ENCODE measurements around the gene E2F6. TPM values are rescaled to one million over a fixed set of nuclear protein-coding genes. Genes with fewer than 3 reads are reported as not detected.
A peak's percentile ranks its signal among the peaks of the same experiment; 100 is the strongest.

E2F6 gene
- total and polyA plus RNA-seq, 2 donors (not counting 3 experiments of a cell fraction or from before 2014, with no cell fraction given), result 7.9 to 15.7 TPM

DNA sequence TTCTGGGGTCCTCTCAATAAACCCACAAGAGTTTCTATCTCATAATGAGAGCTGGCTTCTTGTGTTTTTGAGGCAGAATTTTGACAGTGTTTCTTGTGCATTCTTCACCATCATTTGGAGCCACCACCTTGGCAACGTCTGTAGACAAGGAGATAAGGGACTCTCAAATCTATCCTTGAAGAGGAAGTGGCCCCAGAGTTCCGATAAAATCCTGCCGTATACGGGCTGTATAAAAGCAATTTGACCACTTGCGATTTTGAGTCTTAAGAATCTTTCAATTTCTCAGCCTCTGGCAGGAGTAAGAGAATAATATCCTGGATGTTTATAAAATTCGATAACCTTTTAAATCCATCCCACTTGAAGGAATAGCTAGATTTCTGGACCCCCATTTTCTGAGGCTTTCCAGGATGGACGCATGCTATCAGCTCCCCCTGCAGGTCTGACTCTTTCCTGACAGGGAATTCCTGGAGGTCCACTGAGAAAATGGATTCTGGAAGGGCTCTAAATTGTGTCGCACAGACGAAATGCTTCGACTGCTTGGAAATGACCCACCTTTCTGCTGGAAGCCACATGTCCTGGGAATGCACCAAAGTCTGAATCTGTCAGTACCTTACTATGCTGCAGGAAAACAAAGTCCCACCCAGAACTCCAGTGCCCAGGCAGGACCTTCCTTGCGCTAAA lies 54.1 kb downstream of the E2F6 start:
- Histone ChIP-seq H3K9me3 (replicated peaks; ENCODE audit: control insufficient read depth, insufficient read depth, low read length) (no peaks in the 10 kb centered on the region), H3K27me3 (ENCODE audit: control insufficient read depth in 2 of 2, insufficient read depth in 2 of 2, low read length in 2 of 2) (no peaks in the 10 kb centered on the region), H3K79me2 (ENCODE audit: control insufficient read depth, insufficient read depth, low read length) (no peaks in the 10 kb centered on the region), H4K20me1 (replicated peaks; ENCODE audit: control insufficient read depth, extremely low read depth, insufficient read depth, low read length) (no peaks in the 10 kb centered on the region), H3K4me3 (replicated peaks in 1 of 3; ENCODE audit: insufficient read depth in 1 of 3, low read depth in 1 of 3, low read length in 3 of 3) (peak overlapping the region; percentile 16 to 70 (median 16)), H3K27ac (ENCODE audit: insufficient read depth, low read depth, low read length) (no peak overlapping the region), H3K4me1 (ENCODE audit: control insufficient read depth, extremely low read depth, insufficient read depth, low read length) (no peaks in the 10 kb centered on the region), H3K36me3 (ENCODE audit: control insufficient read depth in 2 of 2, extremely low read depth in 1 of 2, insufficient read depth in 2 of 2, low read length in 2 of 2) (no peaks in the 10 kb centered on the region), H2AFZ (ENCODE audit: low read depth, low read length) (peak overlapping the region; percentile 84), H3K9ac (replicated peaks; ENCODE audit: extremely low read depth, insufficient read depth, low read length) (peak overlapping the region; percentile 46), H3K9me1 (replicated peaks; ENCODE audit: control insufficient read depth, extremely low read depth, insufficient read depth, low read length) (no peaks in the 10 kb centered on the region), H3K4me2 (ENCODE audit: insufficient read depth, low read length) (peak overlapping the region; percentile 90)
- no TSS peak for BruUV-seq (replicated peaks)
- POLR2A ChIA-PET, result interaction anchor here (0.9 to 1.1 kb wide), 2 partner anchors 67 to 178 kb away, joined by 3 read pairs; partner anchors contain the start of gene ROCK2
- intact Hi-C loops (cut with micrococcal nuclease) (loop anchor here (1.0 kb wide), 4 partner anchors 38 to 280 kb away; no protein-coding TSS in a partner anchor), dilution Hi-C loops (cut with MboI; ENCODE audit: extremely low pct_ligation_motif_present, low sequenced_read_pairs) (no loop called here)
- FAIRE-seq (peak; percentile 95), DNase-seq (ENCODE audit: low read depth, low spot score) (peak; percentile 67)
- CTCF ChIA-PET, result interaction anchor here (0.6 to 13.6 kb wide), 66 partner anchors 8 to 582 kb away, joined by 3 to 364 read pairs (median 5); partner anchors contain the start of genes ROCK2 and SLC66A3
- TF ChIP-seq, protein P1, sequence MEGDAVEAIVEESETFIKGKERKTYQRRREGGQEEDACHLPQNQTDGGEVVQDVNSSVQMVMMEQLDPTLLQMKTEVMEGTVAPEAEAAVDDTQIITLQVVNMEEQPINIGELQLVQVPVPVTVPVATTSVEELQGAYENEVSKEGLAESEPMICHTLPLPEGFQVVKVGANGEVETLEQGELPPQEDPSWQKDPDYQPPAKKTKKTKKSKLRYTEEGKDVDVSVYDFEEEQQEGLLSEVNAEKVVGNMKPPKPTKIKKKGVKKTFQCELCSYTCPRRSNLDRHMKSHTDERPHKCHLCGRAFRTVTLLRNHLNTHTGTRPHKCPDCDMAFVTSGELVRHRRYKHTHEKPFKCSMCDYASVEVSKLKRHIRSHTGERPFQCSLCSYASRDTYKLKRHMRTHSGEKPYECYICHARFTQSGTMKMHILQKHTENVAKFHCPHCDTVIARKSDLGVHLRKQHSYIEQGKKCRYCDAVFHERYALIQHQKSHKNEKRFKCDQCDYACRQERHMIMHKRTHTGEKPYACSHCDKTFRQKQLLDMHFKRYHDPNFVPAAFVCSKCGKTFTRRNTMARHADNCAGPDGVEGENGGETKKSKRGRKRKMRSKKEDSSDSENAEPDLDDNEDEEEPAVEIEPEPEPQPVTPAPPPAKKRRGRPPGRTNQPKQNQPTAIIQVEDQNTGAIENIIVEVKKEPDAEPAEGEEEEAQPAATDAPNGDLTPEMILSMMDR (IDR thresholded peaks at IDR 0.05; ENCODE audit: extremely low read depth in 1 of 2, insufficient read depth in 1 of 2, low read depth in 1 of 2, low read length in 2 of 2), result peak; percentile 75 to 79
- no peak for TF ChIP-seq POLR2AphosphoS5 (IDR thresholded peaks at IDR 0.05; ENCODE audit: insufficient read depth, low read depth, low read length)

DNA sequence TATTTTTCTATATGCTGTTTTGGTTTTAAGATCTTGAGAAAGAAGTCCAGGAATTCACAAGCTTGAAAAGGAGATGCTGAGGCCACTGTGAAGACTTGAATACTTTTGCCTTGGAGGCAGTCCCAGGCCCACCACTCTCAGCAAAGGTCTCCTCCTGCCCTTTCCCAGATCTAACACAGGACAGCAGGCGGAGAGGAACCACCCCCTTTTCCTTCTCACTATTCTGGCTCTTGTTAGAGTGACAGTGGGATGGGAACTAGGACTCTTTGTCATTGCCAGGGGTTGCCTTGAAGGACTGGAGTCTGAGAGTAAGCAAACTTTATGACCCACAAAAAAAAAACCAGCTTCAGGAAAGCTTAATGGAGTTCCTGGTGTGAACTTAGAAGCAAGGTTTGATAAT lies 54.7 kb downstream of the E2F6 start:
- CTCF ChIA-PET, result interaction anchor here (0.6 to 13.6 kb wide), 61 partner anchors 9 to 581 kb away, joined by 3 to 364 read pairs (median 5); partner anchors contain the start of gene ROCK2

More for the DNA sequence above, 54.7 kb downstream of the E2F6 start:
- H3K79me2 ChIP-seq (ENCODE audit: control insufficient read depth, insufficient read depth, low read length), result no peaks in the 10 kb centered on the region
- FAIRE-seq (no peak), DNase-seq (ENCODE audit: low read depth, low spot score) (no peak)
- no peak overlapping the region for H3K27ac ChIP-seq (ENCODE audit: insufficient read depth, low read depth, low read length)
- no peak overlapping the region for H3K4me3 ChIP-seq (replicated peaks in 1 of 3; ENCODE audit: insufficient read depth in 1 of 3, low read depth in 1 of 3, low read length in 3 of 3)
- no peaks in the 10 kb centered on the region for H3K9me1 ChIP-seq (replicated peaks; ENCODE audit: control insufficient read depth, extremely low read depth, insufficient read depth, low read length)
- dilution Hi-C loops (cut with MboI; ENCODE audit: extremely low pct_ligation_motif_present, low sequenced_read_pairs) (no loop called here), intact Hi-C loops (cut with micrococcal nuclease) (no loop called here)
- TF ChIP-seq FOS (IDR thresholded peaks at IDR 0.05; ENCODE audit: borderline replicate concordance, insufficient read depth, low read length), result no peak
- TF ChIP-seq POLR2AphosphoS5 (IDR thresholded peaks at IDR 0.05; ENCODE audit: insufficient read depth, low read depth, low read length), result no peak
- TF ChIP-seq POLR2A (IDR thresholded peaks at IDR 0.05; ENCODE audit: low read depth, low read length), result no peak
- TF ChIP-seq MYC (IDR thresholded peaks at IDR 0.05; ENCODE audit: low read depth, low read length), result no peak
- TF ChIP-seq, protein P1 (IDR thresholded peaks at IDR 0.05; ENCODE audit: extremely low read depth in 1 of 2, insufficient read depth in 1 of 2, low read depth in 1 of 2, low read length in 2 of 2), result no peak
- H4K20me1 ChIP-seq (replicated peaks; ENCODE audit: control insufficient read depth, extremely low read depth, insufficient read depth, low read length), result no peaks in the 10 kb centered on the region
- H2AFZ ChIP-seq (ENCODE audit: low read depth, low read length), result peak overlapping the region; percentile 35
- no peaks in the 10 kb centered on the region for H3K4me1 ChIP-seq (ENCODE audit: control insufficient read depth, extremely low read depth, insufficient read depth, low read length)
- no peaks in the 10 kb centered on the region for H3K36me3 ChIP-seq (ENCODE audit: control insufficient read depth in 2 of 2, extremely low read depth in 1 of 2, insufficient read depth in 2 of 2, low read length in 2 of 2)
- H3K9me3 ChIP-seq (replicated peaks; ENCODE audit: control insufficient read depth, insufficient read depth, low read length), result no peaks in the 10 kb centered on the region
- POLR2A ChIA-PET, result interaction anchor here (1.1 kb wide), 1 partner anchor 177 kb away, joined by 3 read pairs; no protein-coding TSS in a partner anchor
- peak overlapping the region; percentile 90 for H3K4me2 ChIP-seq (ENCODE audit: insufficient read depth, low read length)
- H3K27me3 ChIP-seq (ENCODE audit: control insufficient read depth in 2 of 2, insufficient read depth in 2 of 2, low read length in 2 of 2), result no peaks in the 10 kb centered on the region
- no peak overlapping the region for H3K9ac ChIP-seq (replicated peaks; ENCODE audit: extremely low read depth, insufficient read depth, low read length)
- no TSS peak for BruUV-seq (replicated peaks)
